ENCODE measurements around the gene KLHL7.
A peak's percentile ranks its signal among the peaks of the same experiment; 100 is the strongest.

Gene KLHL7

DNA sequence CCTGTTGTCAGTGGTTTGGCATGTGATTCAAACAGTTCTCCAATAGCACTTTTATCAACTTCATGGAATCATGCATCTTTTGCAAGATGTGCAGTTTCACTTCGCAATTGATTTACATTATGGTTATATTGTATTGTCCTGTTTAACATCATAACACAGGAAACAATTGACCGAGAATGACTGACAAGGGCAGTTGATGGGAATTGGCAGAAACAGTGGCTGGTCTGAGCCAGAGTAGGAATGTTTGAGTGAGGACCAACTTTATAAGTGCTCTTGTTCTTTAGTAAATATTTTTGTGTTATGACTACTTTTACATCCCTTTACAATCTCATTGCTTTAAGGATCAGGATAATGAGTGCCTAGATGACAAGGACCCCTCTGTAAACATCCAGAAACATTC, 2.2 kb downstream of the KLHL7 start:
- Histone ChIP-seq H3K27me3 (ENCODE audit: insufficient read depth, low read depth) (no peaks in the 10 kb centered on the region), H3K4me2 (peak overlapping the region; percentile 95; the same call in 1 of the 2 replicates), H3K4me3 (IDR thresholded peaks at IDR 0.05; ENCODE audit: insufficient read depth, low read depth, low read length) (no peak overlapping the region), H4K20me1 (ENCODE audit: insufficient read depth) (no peaks in the 10 kb centered on the region), H3K4me1 (ENCODE audit: low read depth, poor library complexity, severe bottlenecking) (peaks cover 18% of the 10 kb centered on the region), H3K9ac (no peak overlapping the region), H3K36me3 (ENCODE audit: insufficient read depth) (no peaks in the 10 kb centered on the region), H2AFZ (ENCODE audit: low read depth) (no peak overlapping the region), H3K79me2 (ENCODE audit: insufficient read depth, low read depth) (peaks cover 14% of the 10 kb centered on the region; the same call in 1 of the 2 replicates), H3K27ac (no peak overlapping the region)
- TF ChIP-seq, protein P1, sequence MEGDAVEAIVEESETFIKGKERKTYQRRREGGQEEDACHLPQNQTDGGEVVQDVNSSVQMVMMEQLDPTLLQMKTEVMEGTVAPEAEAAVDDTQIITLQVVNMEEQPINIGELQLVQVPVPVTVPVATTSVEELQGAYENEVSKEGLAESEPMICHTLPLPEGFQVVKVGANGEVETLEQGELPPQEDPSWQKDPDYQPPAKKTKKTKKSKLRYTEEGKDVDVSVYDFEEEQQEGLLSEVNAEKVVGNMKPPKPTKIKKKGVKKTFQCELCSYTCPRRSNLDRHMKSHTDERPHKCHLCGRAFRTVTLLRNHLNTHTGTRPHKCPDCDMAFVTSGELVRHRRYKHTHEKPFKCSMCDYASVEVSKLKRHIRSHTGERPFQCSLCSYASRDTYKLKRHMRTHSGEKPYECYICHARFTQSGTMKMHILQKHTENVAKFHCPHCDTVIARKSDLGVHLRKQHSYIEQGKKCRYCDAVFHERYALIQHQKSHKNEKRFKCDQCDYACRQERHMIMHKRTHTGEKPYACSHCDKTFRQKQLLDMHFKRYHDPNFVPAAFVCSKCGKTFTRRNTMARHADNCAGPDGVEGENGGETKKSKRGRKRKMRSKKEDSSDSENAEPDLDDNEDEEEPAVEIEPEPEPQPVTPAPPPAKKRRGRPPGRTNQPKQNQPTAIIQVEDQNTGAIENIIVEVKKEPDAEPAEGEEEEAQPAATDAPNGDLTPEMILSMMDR (conservative IDR thresholded peaks at IDR 0.05; ENCODE audit: low read depth, low read length), result no peak

DNA sequence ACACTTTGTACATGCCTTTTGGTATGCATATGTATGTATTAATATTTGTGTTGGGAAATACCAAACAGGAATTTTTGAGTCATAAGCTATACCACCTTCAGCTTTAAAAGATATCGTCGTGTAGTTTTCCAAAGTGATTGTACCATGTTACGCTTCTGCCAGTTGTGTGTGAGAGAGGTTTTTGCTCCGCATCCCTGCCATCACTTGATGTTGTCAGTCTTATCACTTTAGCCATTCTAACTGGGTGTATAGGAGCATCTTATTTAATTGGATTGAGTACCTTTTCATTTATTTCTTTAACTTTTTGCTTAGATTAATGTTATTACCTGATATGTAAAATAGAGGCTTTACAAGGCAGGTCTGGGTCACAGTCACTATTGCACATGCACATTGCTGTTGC, 3.4 kb downstream of the KLHL7 start:
- Histone ChIP-seq H3K4me1 (ENCODE audit: low read depth, poor library complexity, severe bottlenecking) (peaks cover 18% of the 10 kb centered on the region), H2AFZ (ENCODE audit: low read depth) (no peak overlapping the region), H3K9ac (no peak overlapping the region), H3K4me3 (IDR thresholded peaks at IDR 0.05; ENCODE audit: insufficient read depth, low read depth, low read length) (no peak overlapping the region), H3K36me3 (ENCODE audit: insufficient read depth) (no peaks in the 10 kb centered on the region), H4K20me1 (ENCODE audit: insufficient read depth) (no peaks in the 10 kb centered on the region), H3K27ac (no peak overlapping the region), H3K27me3 (ENCODE audit: insufficient read depth, low read depth) (no peaks in the 10 kb centered on the region), H3K79me2 (ENCODE audit: insufficient read depth, low read depth) (peaks cover 14% of the 10 kb centered on the region; the same call in 1 of the 2 replicates), H3K4me2 (no peak overlapping the region)
- TF ChIP-seq, protein P1 (conservative IDR thresholded peaks at IDR 0.05; ENCODE audit: low read depth, low read length), result no peak

DNA sequence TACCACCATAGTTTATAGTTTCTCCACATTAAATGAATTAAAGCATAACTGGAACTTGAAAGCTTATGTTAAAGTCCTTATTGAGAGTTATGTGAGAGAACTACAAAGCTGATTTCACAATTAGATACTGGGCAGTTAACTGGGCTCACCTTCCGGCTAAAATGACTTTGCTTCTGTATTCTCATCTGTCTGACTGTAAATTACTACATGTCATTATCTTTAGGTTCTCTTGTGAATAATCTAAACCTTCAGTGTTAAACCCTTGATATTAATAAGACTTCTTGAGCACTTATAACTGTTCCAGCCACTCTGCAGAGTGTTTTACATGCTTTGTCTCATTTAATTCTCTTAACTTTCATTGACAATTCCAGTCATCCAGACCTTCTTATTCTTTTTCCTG, 3.9 kb downstream of the KLHL7 start:
- Histone ChIP-seq H3K27ac (no peak overlapping the region), H3K9ac (no peak overlapping the region), H3K4me3 (IDR thresholded peaks at IDR 0.05; ENCODE audit: insufficient read depth, low read depth, low read length) (no peak overlapping the region), H3K4me1 (ENCODE audit: low read depth, poor library complexity, severe bottlenecking) (peaks cover 18% of the 10 kb centered on the region), H3K79me2 (ENCODE audit: insufficient read depth, low read depth) (peaks cover 14% of the 10 kb centered on the region; the same call in 1 of the 2 replicates), H2AFZ (ENCODE audit: low read depth) (no peak overlapping the region), H3K36me3 (ENCODE audit: insufficient read depth) (no peaks in the 10 kb centered on the region), H3K4me2 (no peak overlapping the region), H3K27me3 (ENCODE audit: insufficient read depth, low read depth) (no peaks in the 10 kb centered on the region), H4K20me1 (ENCODE audit: insufficient read depth) (no peaks in the 10 kb centered on the region)
- TF ChIP-seq, protein P1 (conservative IDR thresholded peaks at IDR 0.05; ENCODE audit: low read depth, low read length), result no peak

DNA sequence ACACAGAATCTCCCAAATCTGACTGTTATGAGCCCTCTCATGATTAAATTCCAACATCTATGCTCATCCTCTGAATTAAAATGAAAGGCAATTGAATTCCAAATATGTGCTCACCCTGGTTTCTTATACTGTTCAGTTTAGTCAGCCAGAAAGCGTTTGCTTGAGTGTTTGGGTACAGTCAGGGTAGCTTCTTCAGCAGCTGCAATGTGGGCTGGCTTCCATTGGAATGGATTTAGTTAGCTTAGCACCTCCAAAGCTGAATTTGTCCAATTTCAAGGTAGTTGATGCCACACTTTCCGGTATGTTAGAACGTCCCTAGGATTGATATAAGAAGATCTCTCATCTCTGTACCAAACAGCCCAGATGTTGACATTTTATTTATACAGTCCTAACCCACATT, 9.3 kb downstream of the KLHL7 start:
- H3K27ac ChIP-seq, result no peak overlapping the region
- H2AFZ ChIP-seq (ENCODE audit: low read depth), result no peak overlapping the region
- no peaks in the 10 kb centered on the region for H3K27me3 ChIP-seq (ENCODE audit: insufficient read depth, low read depth)
- H3K4me3 ChIP-seq (IDR thresholded peaks at IDR 0.05; ENCODE audit: insufficient read depth, low read depth, low read length), result no peak overlapping the region
- H3K4me2 ChIP-seq, result no peak overlapping the region
- no peaks in the 10 kb centered on the region for H3K4me1 ChIP-seq (ENCODE audit: low read depth, poor library complexity, severe bottlenecking)
- H3K79me2 ChIP-seq (ENCODE audit: insufficient read depth, low read depth), result no peaks in the 10 kb centered on the region
- no peak overlapping the region for H3K9ac ChIP-seq
- TF ChIP-seq, protein P1 (conservative IDR thresholded peaks at IDR 0.05; ENCODE audit: low read depth, low read length), result no peak
- H3K36me3 ChIP-seq (ENCODE audit: insufficient read depth), result no peaks in the 10 kb centered on the region
- no peaks in the 10 kb centered on the region for H4K20me1 ChIP-seq (ENCODE audit: insufficient read depth)
